Uterus (tissue), 2 donors: ENCODE results near the gene MDC1.

ENCODE experiments used
- CTCF ChIP-seq, 4 experiments: fragments of 200-600 bp in 2 of 4; fragments of 450-650 bp in 2 of 4; sonication (generic) in 2 of 4; IDR thresholded peaks; one replicate each; pipeline ENCODE4 v1.5.1; 2016 to 2019; ENCODE audit warnings: antibody characterized with exemption in 4 of 4, mild to moderate bottlenecking in 2 of 4, moderate library complexity in 1 of 4
- POLR2A ChIP-seq, 2 donors: fragments of 450-650 bp; IDR thresholded peaks; one replicate each; pipeline ENCODE4 v1.6.1; 2016; ENCODE audit warnings: antibody characterized with exemption in 2 of 2, mild to moderate bottlenecking in 1 of 2, moderate library complexity in 1 of 2

GRCh38 chr6:30719791-30720737, 3.0 kb upstream of the MDC1 start, which contains the start of gene TUBB:
- TF ChIP-seq CTCF (IDR thresholded peaks at IDR 0.05) (peak in 2 of 4 experiments; percentile 8 to 43), POLR2A (IDR thresholded peaks at IDR 0.05) (peak; percentile 83 to 93)
